H1 (cell line): ENCODE results near the gene LDLRAD4. TPM values are rescaled to one million over a fixed set of nuclear protein-coding genes. Genes with fewer than 3 reads are reported as not detected.

Source experiments
- CTCF ChIA-PET: fragments of 300-600 bp; sonication (Branson Sonifier 250); formaldehyde crosslinking; loops from one replicate; lab custom pipeline; 2021; ENCODE audit not compliant: partially characterized antibody; lab: Charles Lee
- POLR2A ChIA-PET: fragments of 300-600 bp; sonication (Branson Sonifier 250); formaldehyde crosslinking; loops from one replicate; lab custom pipeline; 2021; ENCODE audit warnings: inconsistent platforms; ENCODE audit not compliant: partially characterized antibody; lab: Charles Lee
- DNase-seq, 2 experiments: peaks; one replicate each; pipeline versions ENCODE4 v3.0.0 to v3.0.0-alpha.2; 2010 to 2022; ENCODE audit warnings: low spot score in 2 of 2, low read depth in 1 of 2, mixed read lengths in 1 of 2
- FAIRE-seq: peaks from 2 replicates; lab custom pipeline; 2011; peaks lifted over from hg19 to GRCh38; lab: Jason Lieb, UNC
- H2AFZ ChIP-seq: 2 replicates; pipeline ENCODE4 v1.8.1; 2012; ENCODE audit warnings: low read length, inconsistent platforms
- H2AK5ac ChIP-seq: 2 replicates; pipeline ENCODE4 v1.6.1; 2013; ENCODE audit warnings: low read depth, low read length
- H2BK120ac ChIP-seq: replicated peaks from 2 replicates; pipeline ENCODE3; 2013; ENCODE audit warnings: low read depth, low read length, inconsistent platforms
- H2BK12ac ChIP-seq: 2 replicates; pipeline ENCODE4 v1.6.1; 2013; ENCODE audit warnings: low read depth, low read length
- H2BK15ac ChIP-seq: 2 replicates; pipeline ENCODE4 v1.6.1; 2013; ENCODE audit warnings: low read length
- H2BK20ac ChIP-seq: 2 replicates; pipeline ENCODE4 v1.6.1; 2013; ENCODE audit warnings: low read length
- H2BK5ac ChIP-seq: 2 replicates; pipeline ENCODE4 v1.6.1; 2013; ENCODE audit warnings: low read depth, low read length
- H3K14ac ChIP-seq: 2 replicates; pipeline ENCODE4 v1.6.1; 2013; ENCODE audit warnings: inconsistent platforms; ENCODE audit not compliant: insufficient read length
- H3K18ac ChIP-seq: 2 replicates; pipeline ENCODE4 v1.6.1; 2013; ENCODE audit warnings: low read length; ENCODE audit errors: extremely low read depth
- H3K23ac ChIP-seq: 2 replicates; pipeline ENCODE4 v1.6.1; 2013; ENCODE audit warnings: inconsistent platforms; ENCODE audit not compliant: insufficient read length
- H3K23me2 ChIP-seq: 2 replicates; pipeline ENCODE4 v1.6.1; 2013; ENCODE audit warnings: low read depth, low read length
- H3K27ac ChIP-seq: 2 replicates; pipeline ENCODE4 v1.6.1; 2011; ENCODE audit warnings: low read depth, low read length, inconsistent platforms
- H3K27me3 ChIP-seq, 4 experiments: replicated peaks in 1 of 4; 1 replicate in 1 of 4; 2 replicates in 3 of 4; pipeline versions ENCODE4 v1.6.1 to v1.8.1; 2011 to 2013; ENCODE audit warnings: low read length in 3 of 4, mild to moderate bottlenecking in 3 of 4, inconsistent platforms in 2 of 4, mixed read lengths in 2 of 4, moderate library complexity in 1 of 4; ENCODE audit not compliant: control insufficient read depth in 3 of 4, insufficient read depth in 3 of 4; ENCODE audit errors: extremely low read depth in 1 of 4
- H3K36me3 ChIP-seq, 4 experiments: 2 replicates each; pipeline versions ENCODE4 v1.6.1 to v1.8.1; 2011 to 2013; ENCODE audit warnings: mild to moderate bottlenecking in 4 of 4, low read length in 3 of 4, moderate library complexity in 2 of 4, control low read depth in 1 of 4, inconsistent platforms in 1 of 4; ENCODE audit not compliant: insufficient read depth in 4 of 4, control insufficient read depth in 2 of 4
- H3K4ac ChIP-seq: replicated peaks from 2 replicates; pipeline ENCODE3; 2013; ENCODE audit warnings: low read length, low read depth, mixed read lengths, inconsistent platforms; ENCODE audit not compliant: insufficient read length
- H3K4me1 ChIP-seq, 4 experiments: replicated peaks in 1 of 4; 1 replicate in 1 of 4; 2 replicates in 3 of 4; pipeline versions ENCODE4 v1.6.1 to v1.8.1; 2011 to 2013; ENCODE audit warnings: low read length in 3 of 4, inconsistent platforms in 2 of 4, mixed read lengths in 1 of 4; ENCODE audit not compliant: insufficient read depth in 4 of 4, control insufficient read depth in 3 of 4
- H3K4me2 ChIP-seq, 2 experiments: 2 replicates each; pipeline versions ENCODE4 v1.6.1 to v1.8.1; 2011 to 2013; ENCODE audit warnings: low read depth in 2 of 2, low read length in 2 of 2, control low read depth in 1 of 2, inconsistent platforms in 1 of 2, mild to moderate bottlenecking in 1 of 2; ENCODE audit not compliant: insufficient read depth in 1 of 2
- H3K4me3 ChIP-seq, 4 experiments: fragments of 200-600, 300-600 bp in 1 of 4; sonication (generic), shearing (Covaris generic), sonication (Bioruptor Twin) in 1 of 4; 2 replicates each; pipeline versions ENCODE4 v1.5.1 to v1.8.1; 2011 to 2016; ENCODE audit warnings: low read length in 4 of 4, low read depth in 3 of 4, control low read depth in 2 of 4, inconsistent platforms in 2 of 4, mild to moderate bottlenecking in 2 of 4, mixed read lengths in 1 of 4, moderate library complexity in 1 of 4; ENCODE audit not compliant: insufficient read depth in 2 of 4; ENCODE audit errors: extremely low read depth in 1 of 4
- H3K56ac ChIP-seq: replicated peaks from 2 replicates; pipeline ENCODE3; 2013; ENCODE audit warnings: low read depth, mild to moderate bottlenecking, mixed read lengths, low read length, inconsistent platforms; ENCODE audit not compliant: insufficient read length
- H3K79me1 ChIP-seq: 2 replicates; pipeline ENCODE4 v1.6.1; 2013; ENCODE audit warnings: low read depth, low read length, control low read depth
- H3K79me2 ChIP-seq, 2 experiments: 2 replicates each; pipeline versions ENCODE4 v1.6.1 to v1.8.1; 2012 to 2013; ENCODE audit warnings: low read length in 2 of 2, mild to moderate bottlenecking in 2 of 2, inconsistent platforms in 1 of 2; ENCODE audit not compliant: insufficient read depth in 2 of 2, control insufficient read depth in 1 of 2
- H3K9ac ChIP-seq, 4 experiments: replicated peaks in 1 of 4; 1 replicate in 1 of 4; 2 replicates in 3 of 4; pipeline versions ENCODE4 v1.6.1 to v1.8.1; 2011 to 2013; ENCODE audit warnings: low read depth in 3 of 4, low read length in 3 of 4, control low read depth in 2 of 4, mild to moderate bottlenecking in 2 of 4, moderate library complexity in 2 of 4, inconsistent platforms in 1 of 4; ENCODE audit errors: extremely low read depth in 1 of 4
- H3K9me3 ChIP-seq, 2 experiments: 2 replicates each; pipeline versions ENCODE4 v1.6.1 to v1.8.1; 2012 to 2013; ENCODE audit warnings: mild to moderate bottlenecking in 2 of 2, moderate library complexity in 2 of 2, control low read depth in 1 of 2, inconsistent platforms in 1 of 2, low read depth in 1 of 2, low read length in 1 of 2, mixed read lengths in 1 of 2; ENCODE audit not compliant: insufficient read depth in 2 of 2
- H4K20me1 ChIP-seq, 2 experiments: replicated peaks in 1 of 2; 2 replicates each; pipeline versions ENCODE3 to v1.8.1; 2011 to 2013; ENCODE audit warnings: inconsistent platforms in 2 of 2, low read length in 2 of 2, mild to moderate bottlenecking in 1 of 2; ENCODE audit not compliant: insufficient read depth in 2 of 2, control insufficient read depth in 1 of 2
- H4K5ac ChIP-seq: 2 replicates; pipeline ENCODE4 v1.6.1; 2013; ENCODE audit warnings: low read length, low read depth, mixed read lengths, inconsistent platforms; ENCODE audit not compliant: insufficient read length
- H4K8ac ChIP-seq: 2 replicates; pipeline ENCODE4 v1.8.0; 2013; ENCODE audit warnings: mild to moderate bottlenecking, moderate library complexity, low read length, inconsistent platforms; ENCODE audit not compliant: insufficient read depth; ENCODE audit errors: extremely low read depth
- H4K91ac ChIP-seq: replicated peaks from 2 replicates; pipeline ENCODE3; 2013; ENCODE audit warnings: low read length, mixed read lengths, inconsistent platforms; ENCODE audit not compliant: insufficient read length
- BRCA1 ChIP-seq: IDR thresholded peaks from 2 replicates; pipeline ENCODE4 v1.6.1; 2012; ENCODE audit warnings: low read depth, low read length, improper control_type of control experiment
- GTF2F1 ChIP-seq: IDR thresholded peaks from 2 replicates; pipeline ENCODE4 v1.6.1; 2012; ENCODE audit warnings: low read depth, low read length, improper control_type of control experiment, borderline replicate concordance
- KDM4A ChIP-seq: IDR thresholded peaks from one replicate; pipeline ENCODE4 v1.7.1; 2012; ENCODE audit warnings: low read depth, mild to moderate bottlenecking, moderate library complexity, low read length, inconsistent platforms; ENCODE audit not compliant: severe bottlenecking
- MAX ChIP-seq: IDR thresholded peaks from 2 replicates; pipeline ENCODE4 v1.6.1; 2012; ENCODE audit warnings: inconsistent platforms
- PHF8 ChIP-seq: fragments of 200-600 bp; sonication (generic); conservative IDR thresholded peaks from 2 replicates; pipeline ENCODE4 v1.7.1; 2012; ENCODE audit warnings: low read depth, mild to moderate bottlenecking, inconsistent platforms, low read length, moderate library complexity
- RAD21 ChIP-seq, 2 experiments: IDR thresholded peaks in 1 of 2; conservative IDR thresholded peaks in 1 of 2; 2 replicates each; pipeline ENCODE4 v1.6.1; 2011; ENCODE audit warnings: low read depth in 2 of 2, low read length in 2 of 2, improper control_type of control experiment in 1 of 2, inconsistent platforms in 1 of 2, mild to moderate bottlenecking in 1 of 2, moderate library complexity in 1 of 2
- RBBP5 ChIP-seq: IDR thresholded peaks from 2 replicates; pipeline ENCODE4 v1.7.1; 2012; ENCODE audit warnings: low read depth, mild to moderate bottlenecking, inconsistent platforms, low read length, moderate library complexity, borderline replicate concordance
- RXRA ChIP-seq: IDR thresholded peaks from 2 replicates; pipeline ENCODE4 v1.6.1; 2011; ENCODE audit warnings: low read depth, mild to moderate bottlenecking, low read length, moderate library complexity; ENCODE audit not compliant: insufficient read depth
- SIX5 ChIP-seq: IDR thresholded peaks from 2 replicates; pipeline ENCODE4 v1.6.1; 2011; ENCODE audit warnings: mild to moderate bottlenecking, low read depth, low read length
- SRF ChIP-seq: IDR thresholded peaks from 2 replicates; pipeline ENCODE4 v1.6.1; 2011; ENCODE audit warnings: mild to moderate bottlenecking, low read depth, low read length, moderate library complexity
- WGBS, 2 experiments: shearing (Covaris generic) in 1 of 2; methylation state at CpG; one replicate each; pipeline versions ENCODE4 v1.1.6 to v1.1.7; 2013 to 2015; ENCODE audit warnings: low lambda C conversion rate in 2 of 2, mixed read lengths in 2 of 2, inconsistent platforms in 1 of 2, low coverage in 1 of 2, missing lambda C conversion rate in 1 of 2; ENCODE audit not compliant: insufficient replicate concordance in 2 of 2, insufficient coverage in 1 of 2, insufficient read length in 1 of 2; ENCODE audit errors: extremely low coverage in 1 of 2, missing lambda C conversion rate in 1 of 2; 5-methylcytosine and 5-hydroxymethylcytosine counted together
- polyA plus RNA-seq, 7 experiments: library from polyadenylated mRNA; depleted of rRNA in 3 of 7; stranded (reverse) in 5 of 7; unstranded in 2 of 7; fragments of >200 nt in 5 of 7; fragments of 200-250 nt in 2 of 7; gene quantifications; 1 replicate in 5 of 7; 2 replicates in 1 of 7; 4 replicates in 1 of 7; pipeline versions ENCODE4 v1.2.1 to v1.2.3, GENCODE V29; 2011 to 2013; ENCODE audit warnings: missing spikeins in 2 of 7, mixed read lengths in 2 of 7
- total RNA-seq: library from RNA; stranded (reverse); fragmentation: NEBNext Ultra II Directional; extraction: Animal tissue kit (Norgen Biotek cat#: 25700); gene quantifications from 2 replicates; pipeline ENCODE4 v1.2.1, GENCODE V29; 2021
- TF ChIP-seq, protein P1 (sequence below): IDR thresholded peaks from 2 replicates; pipeline ENCODE4 v1.6.1; 2011; ENCODE audit warnings: low read depth, mild to moderate bottlenecking, low read length; ENCODE audit not compliant: insufficient read depth
- TF ChIP-seq, protein P2 (sequence below): IDR thresholded peaks from 2 replicates; pipeline ENCODE4 v1.6.1; 2012; ENCODE audit warnings: inconsistent platforms

The LDLRAD4 gene
- total and polyA plus RNA-seq, 2 of the 8 experiments (the other 6 are each of a cell fraction or from before 2014, with no cell fraction given), result 0.77 to 1.4 TPM

GRCh38 chr18:13406736-13407135 lies 188.2 kb downstream of the LDLRAD4 start:
- Histone ChIP-seq H3K9ac (no peak overlapping the region), H3K4ac (no peak overlapping the region), H3K18ac (no peak overlapping the region), H3K79me2 (no peaks in the 10 kb centered on the region), H4K91ac (no peak overlapping the region), H2BK120ac (no peak overlapping the region), H3K14ac (no peak overlapping the region), H3K79me1 (no peaks in the 10 kb centered on the region), H2BK15ac (no peak overlapping the region), H3K4me2 (no peak overlapping the region), H3K36me3 (no peaks in the 10 kb centered on the region), H2BK5ac (no peak overlapping the region), H2BK20ac (no peak overlapping the region), H3K23ac (no peak overlapping the region), H4K5ac (no peak overlapping the region), H3K9me3 (no peaks in the 10 kb centered on the region), H4K8ac (no peak overlapping the region), H3K4me3 (no peak overlapping the region), H3K4me1 (no peaks in the 10 kb centered on the region), H3K27ac (no peak overlapping the region), H2BK12ac (no peak overlapping the region), H2AK5ac (no peak overlapping the region), H3K27me3 (no peaks in the 10 kb centered on the region), H3K23me2 (no peaks in the 10 kb centered on the region), H4K20me1 (no peaks in the 10 kb centered on the region), H2AFZ (no peak overlapping the region), H3K56ac (no peak overlapping the region)
- WGBS, 2 experiments, result 95% methylated on average over 11 of the region's 11 CpGs; no CpG with 5 or more reads in 1 of the 2 experiments
- DNase-seq (no peak), FAIRE-seq (no peak)
- POLR2A ChIA-PET, result no interaction called here
- CTCF ChIA-PET, result interaction anchor here (1.2 to 1.8 kb wide), 4 partner anchors 10 to 191 kb away, joined by 3 to 10 read pairs (median 4); no protein-coding TSS in a partner anchor
- TF ChIP-seq PHF8 (no peak), SIX5 (no peak), RXRA (no peak), RAD21 (IDR thresholded peaks at IDR 0.05 in 1 of 2, conservative IDR thresholded peaks at IDR 0.05 in 1 of 2; ENCODE audit: low read depth in 2 of 2, low read length in 2 of 2) (no peak), MAX (no peak), GTF2F1 (no peak), RBBP5 (no peak), BRCA1 (no peak), KDM4A (no peak), SRF (no peak)
- TF ChIP-seq, protein P1, sequence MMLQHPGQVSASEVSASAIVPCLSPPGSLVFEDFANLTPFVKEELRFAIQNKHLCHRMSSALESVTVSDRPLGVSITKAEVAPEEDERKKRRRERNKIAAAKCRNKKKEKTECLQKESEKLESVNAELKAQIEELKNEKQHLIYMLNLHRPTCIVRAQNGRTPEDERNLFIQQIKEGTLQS, result no peak
- TF ChIP-seq, protein P2, sequence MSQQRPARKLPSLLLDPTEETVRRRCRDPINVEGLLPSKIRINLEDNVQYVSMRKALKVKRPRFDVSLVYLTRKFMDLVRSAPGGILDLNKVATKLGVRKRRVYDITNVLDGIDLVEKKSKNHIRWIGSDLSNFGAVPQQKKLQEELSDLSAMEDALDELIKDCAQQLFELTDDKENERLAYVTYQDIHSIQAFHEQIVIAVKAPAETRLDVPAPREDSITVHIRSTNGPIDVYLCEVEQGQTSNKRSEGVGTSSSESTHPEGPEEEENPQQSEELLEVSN, result no peak
